Keratinocyte (primary cell): Measurements from ENCODE around the gene SEC61A1. TPM values are rescaled to one million over a fixed set of nuclear protein-coding genes. Genes with fewer than 3 reads are reported as not detected.

Experiments
- DNase-seq: peaks from one replicate; pipeline ENCODE4 v3.0.0-alpha.2; 2011; ENCODE audit warnings: low read depth, missing footprints, low spot score
- FAIRE-seq: peaks from 2 replicates; lab custom pipeline; 2011; peaks lifted over from hg19 to GRCh38; lab: Jason Lieb, UNC
- H2AFZ ChIP-seq: 2 replicates; pipeline ENCODE4 v1.6.0; 2012; ENCODE audit warnings: low read length, control low read depth, inconsistent platforms; ENCODE audit not compliant: control insufficient read depth
- H3K27ac ChIP-seq: 2 replicates; pipeline ENCODE4 v1.5.1; 2011; ENCODE audit warnings: low read length; ENCODE audit not compliant: control insufficient read depth, insufficient read depth
- H3K27me3 ChIP-seq: 3 replicates; pipeline ENCODE4 v1.6.0; 2011; ENCODE audit warnings: low read length; ENCODE audit not compliant: control insufficient read depth, insufficient read depth; ENCODE audit errors: extremely low read depth
- H3K36me3 ChIP-seq, 2 experiments: 2 replicates in 1 of 2; 3 replicates in 1 of 2; pipeline ENCODE4 v1.5.1; 2011; ENCODE audit warnings: low read length in 2 of 2, mild to moderate bottlenecking in 1 of 2; ENCODE audit not compliant: control insufficient read depth in 2 of 2, insufficient read depth in 2 of 2; ENCODE audit errors: extremely low read depth in 1 of 2
- H3K4me1 ChIP-seq: 3 replicates; pipeline ENCODE4 v1.5.1; 2011; ENCODE audit warnings: low read length; ENCODE audit not compliant: control insufficient read depth, insufficient read depth; ENCODE audit errors: extremely low read depth
- H3K4me2 ChIP-seq: 3 replicates; pipeline ENCODE4 v1.6.0; 2011; ENCODE audit warnings: low read depth, low read length; ENCODE audit not compliant: control insufficient read depth, insufficient read depth; ENCODE audit errors: extremely low read depth
- H3K4me3 ChIP-seq, 3 experiments: fragments of 200-600 bp in 1 of 3; sonication (generic) in 1 of 3; 2 replicates in 2 of 3; 3 replicates in 1 of 3; pipeline ENCODE4 v1.5.1; 2011 to 2016; ENCODE audit warnings: low read length in 3 of 3, mild to moderate bottlenecking in 3 of 3, control low read depth in 2 of 3, inconsistent platforms in 1 of 3, low read depth in 1 of 3, mixed read lengths in 1 of 3, mixed run types in 1 of 3, moderate library complexity in 1 of 3; ENCODE audit not compliant: control insufficient read depth in 2 of 3, insufficient read depth in 2 of 3; ENCODE audit errors: extremely low read depth in 1 of 3
- H3K79me2 ChIP-seq: 2 replicates; pipeline ENCODE4 v1.6.0; 2012; ENCODE audit warnings: low read length; ENCODE audit not compliant: control insufficient read depth, insufficient read depth
- H3K9ac ChIP-seq: 3 replicates; pipeline ENCODE4 v1.6.0; 2011; ENCODE audit warnings: low read length; ENCODE audit not compliant: control insufficient read depth, insufficient read depth; ENCODE audit errors: extremely low read depth
- H3K9me1 ChIP-seq: 3 replicates; pipeline ENCODE4 v1.6.0; 2011; ENCODE audit warnings: low read length; ENCODE audit not compliant: control insufficient read depth, insufficient read depth; ENCODE audit errors: extremely low read depth
- H3K9me3 ChIP-seq: 2 replicates; pipeline ENCODE4 v1.5.1; 2012; ENCODE audit warnings: low read depth, low read length; ENCODE audit not compliant: control insufficient read depth
- H4K20me1 ChIP-seq: 3 replicates; pipeline ENCODE4 v1.6.0; 2011; ENCODE audit warnings: low read length; ENCODE audit not compliant: control insufficient read depth, insufficient read depth; ENCODE audit errors: extremely low read depth
- CTCF ChIP-seq, 3 experiments: IDR thresholded peaks in 1 of 3; conservative IDR thresholded peaks in 1 of 3; optimal IDR thresholded peaks in 1 of 3; 2 replicates in 2 of 3; 3 replicates in 1 of 3; pipeline versions ENCODE3 to v1.5.1; 2011; ENCODE audit warnings: low read length in 3 of 3, mild to moderate bottlenecking in 3 of 3, moderate library complexity in 2 of 3, control low read depth in 1 of 3, inconsistent platforms in 1 of 3; ENCODE audit not compliant: insufficient read depth in 2 of 3; ENCODE audit errors: extremely low read depth in 1 of 3
- EZH2 ChIP-seq: IDR thresholded peaks from one replicate; pipeline ENCODE4 v1.6.1; 2012; ENCODE audit warnings: inconsistent platforms, mild to moderate bottlenecking, low read length, moderate library complexity
- dilution Hi-C: fragments of 300-500 bp; cut with MboI; formaldehyde crosslinking; loops from one replicate; pipeline ENCODE4 v1.7.0; 2020; ENCODE audit warnings: low sequenced_read_pairs; ENCODE audit not compliant: extremely low pct_ligation_motif_present
- polyA plus RNA-seq, 5 experiments: library from polyadenylated mRNA; depleted of rRNA in 3 of 5; stranded (reverse) in 3 of 5; stranded (forward) in 1 of 5; unstranded in 1 of 5; fragments of >200 nt; gene quantifications; 1 replicate in 1 of 5; 2 replicates in 3 of 5; 3 replicates in 1 of 5; pipeline versions ENCODE4 v1.2.1 to v1.2.3, GENCODE V29; 2011 to 2012; ENCODE audit warnings: missing spikeins in 2 of 5, low read depth in 1 of 5, low replicate concordance in 1 of 5

SEC61A1 gene
- polyA plus RNA-seq, 1 donor (not counting 4 experiments of a cell fraction or from before 2014, with no cell fraction given), result 306 TPM

GRCh38 chr3:128041344-128041743 is 10.9 kb upstream of the SEC61A1 start:
- H2AFZ ChIP-seq, result no peak overlapping the region
- FAIRE-seq (no peak), DNase-seq (no peak)
- H3K4me1 ChIP-seq, result peaks cover 8% of the 10 kb centered on the region
- H3K79me2 ChIP-seq, result no peaks in the 10 kb centered on the region
- H3K4me2 ChIP-seq, result no peak overlapping the region
- H3K9me3 ChIP-seq, result no peaks in the 10 kb centered on the region
- TF ChIP-seq CTCF (optimal IDR thresholded peaks at IDR 0.05 in 1 of 3, IDR thresholded peaks at IDR 0.05 in 1 of 3, conservative IDR thresholded peaks at IDR 0.05 in 1 of 3; ENCODE audit: extremely low read depth in 1 of 3, insufficient read depth in 2 of 3, low read length in 3 of 3), result no peak
- no peak for TF ChIP-seq EZH2
- H3K9ac ChIP-seq, result no peak overlapping the region
- H3K4me3 ChIP-seq, result no peak overlapping the region
- H3K27ac ChIP-seq, result no peak overlapping the region
- no peaks in the 10 kb centered on the region for H4K20me1 ChIP-seq
- dilution Hi-C loops, result no loop called here
- no peaks in the 10 kb centered on the region for H3K36me3 ChIP-seq
- H3K27me3 ChIP-seq, result no peaks in the 10 kb centered on the region
- H3K9me1 ChIP-seq, result no peaks in the 10 kb centered on the region

- DNase-seq, result no peak
- H4K20me1 ChIP-seq, result peaks cover 8% of the 10 kb centered on the region
- TF ChIP-seq CTCF (optimal IDR thresholded peaks at IDR 0.05 in 1 of 3, IDR thresholded peaks at IDR 0.05 in 1 of 3, conservative IDR thresholded peaks at IDR 0.05 in 1 of 3; ENCODE audit: extremely low read depth in 1 of 3, insufficient read depth in 2 of 3, low read length in 3 of 3) (no peak), EZH2 (no peak)
- H3K4me2 ChIP-seq, result no peak overlapping the region
- peak overlapping the region in 1 of 3 experiments; percentile 78 for H3K4me3 ChIP-seq
- H3K9me1 ChIP-seq, result no peaks in the 10 kb centered on the region
- no peak overlapping the region for H2AFZ ChIP-seq
- H3K27me3 ChIP-seq, result no peaks in the 10 kb centered on the region
- H3K79me2 ChIP-seq, result peaks cover 42% of the 10 kb centered on the region
- FAIRE-seq, result no peak
- H3K27ac ChIP-seq, result peak overlapping the region; percentile 82
- peaks cover 9 to 22% of the 10 kb centered on the region in 2 experiments for H3K36me3 ChIP-seq
- H3K4me1 ChIP-seq, result peaks cover 28% of the 10 kb centered on the region
- no peak overlapping the region for H3K9ac ChIP-seq
- dilution Hi-C loops, result no loop called here
- H3K9me3 ChIP-seq, result no peaks in the 10 kb centered on the region
Measured at GRCh38 chr3:128050597-128050996, 1.6 kb upstream of the SEC61A1 start.
